NCI-H2171 treated with DMSO at 0.1 percent for 48 hours (cell line): Measurements from ENCODE around the gene PRKN.
"Not testable (repeated sequence)": the region's sequence is repeated elsewhere in the genome, so short reads cannot be mapped to it uniquely, and the experiment has no call there.

Source experiments
- DNase-seq: peaks from one replicate; lab custom pipeline; 2025; lab: John Stamatoyannopoulos, UW

Gene PRKN

DNA sequence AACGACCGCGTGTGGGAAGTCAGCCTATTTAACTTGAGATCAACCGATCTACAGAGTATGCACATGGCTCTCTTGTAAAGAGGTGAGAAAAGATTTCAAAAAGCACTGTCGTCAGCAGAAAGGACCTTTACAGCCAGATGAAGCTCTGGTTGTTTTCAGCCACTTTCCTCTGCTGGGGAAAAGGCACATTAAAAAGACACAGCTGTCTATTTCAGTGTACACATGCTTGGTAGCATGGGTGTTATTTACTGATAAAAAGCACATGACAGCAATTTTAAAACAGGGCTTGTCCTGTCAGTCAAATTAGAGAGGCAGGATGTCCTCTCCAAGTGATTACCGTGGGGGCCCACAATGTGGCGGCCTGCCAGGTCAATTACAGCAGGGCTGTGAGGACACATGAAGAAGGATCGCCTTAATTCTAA lies 188.9 kb downstream of the PRKN start:
- no peak for DNase-seq

DNA sequence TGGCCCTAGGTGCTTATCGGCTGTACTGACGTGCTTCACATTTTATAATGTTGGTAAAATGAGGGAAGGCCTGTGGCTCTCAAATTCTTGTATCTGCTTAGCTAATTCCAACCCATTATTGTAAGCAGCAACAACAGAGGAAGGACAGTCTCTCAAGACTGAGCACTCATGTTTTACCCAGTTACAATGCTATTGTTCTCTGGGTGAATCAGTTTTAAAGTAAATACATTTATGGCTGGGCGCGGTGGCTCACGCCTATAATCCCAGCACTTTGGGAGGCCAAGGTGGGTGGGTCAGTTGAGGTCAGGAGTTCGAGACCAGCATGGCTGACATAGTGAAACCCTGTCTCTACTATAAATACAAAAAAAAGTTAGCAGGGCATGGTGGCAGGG lies 194.6 kb downstream of the PRKN start:
- DNase-seq, result no peak

DNA sequence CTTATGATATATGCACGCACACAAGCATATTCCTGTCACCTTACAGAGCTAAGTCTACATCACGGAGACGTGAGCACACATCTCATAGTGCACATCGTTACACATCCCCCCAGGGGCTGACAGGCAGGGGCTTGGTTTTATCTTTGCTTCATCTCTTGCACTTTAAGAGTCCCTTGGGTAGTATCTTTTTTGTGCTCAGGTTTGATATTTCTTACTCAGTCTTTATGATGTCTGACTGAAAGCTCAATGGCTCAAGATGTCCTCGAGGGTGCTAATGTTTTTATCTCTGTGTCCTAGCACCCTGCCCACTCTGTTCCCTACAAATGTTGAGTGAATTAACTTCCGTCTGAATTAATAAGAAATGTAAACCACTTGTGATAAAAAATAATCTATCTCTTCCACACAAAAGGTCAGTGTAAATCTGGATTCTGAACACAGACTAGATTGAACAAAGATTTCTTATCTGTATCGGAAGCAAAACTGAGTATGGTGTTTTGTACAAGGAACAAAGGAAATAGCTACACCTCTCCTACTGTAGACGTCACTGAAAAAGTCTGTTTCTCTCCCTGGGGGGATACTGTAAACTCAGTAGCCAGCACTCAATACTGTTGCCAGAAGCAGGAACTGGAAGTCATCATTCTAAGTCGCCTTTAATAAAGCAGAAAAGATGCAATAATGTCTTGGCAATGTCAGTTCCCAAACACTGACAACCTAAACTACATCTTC lies 195.1 kb downstream of the PRKN start:
- DNase-seq, result no peak

DNA sequence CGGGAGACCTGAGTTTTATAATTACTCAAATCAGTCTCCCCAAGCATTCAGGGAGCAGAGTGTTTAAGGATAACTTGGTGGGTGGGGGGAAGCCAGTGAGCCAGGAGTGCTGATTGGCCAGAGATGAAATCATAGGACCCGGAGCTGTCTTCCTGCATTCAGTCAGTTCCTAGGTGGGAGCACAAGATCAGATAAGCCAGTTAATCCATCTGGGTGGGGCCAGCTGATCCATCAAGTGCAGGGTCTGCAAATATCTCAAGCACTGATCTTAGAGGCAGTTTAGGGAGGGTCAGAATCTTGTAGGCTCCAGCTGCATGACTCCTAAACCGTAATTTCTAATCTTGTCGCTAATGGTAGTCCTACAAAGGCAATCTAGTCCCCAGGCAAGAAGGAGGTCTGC lies 196.2 kb downstream of the PRKN start:
- DNase-seq, result not testable (repeated sequence)

DNA sequence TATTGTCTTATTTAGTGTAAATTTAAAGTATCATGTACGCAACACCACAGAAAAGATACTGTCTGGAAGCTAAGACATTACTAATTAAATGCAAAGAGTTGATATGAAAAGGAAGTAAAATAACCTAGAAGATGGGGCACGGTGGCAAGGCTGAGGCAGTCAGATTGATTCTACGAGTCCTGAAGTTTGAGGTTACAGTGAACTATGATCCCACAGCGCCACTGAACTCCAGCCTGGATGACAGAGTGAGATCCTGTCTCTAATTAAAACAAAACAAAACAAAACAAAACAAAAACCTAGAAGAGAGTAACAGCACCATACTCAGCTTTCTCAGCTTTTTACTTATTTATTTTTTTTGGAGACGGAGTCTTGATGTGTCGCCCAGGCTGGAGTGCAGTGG lies 199.0 kb downstream of the PRKN start:
- no peak for DNase-seq

DNA sequence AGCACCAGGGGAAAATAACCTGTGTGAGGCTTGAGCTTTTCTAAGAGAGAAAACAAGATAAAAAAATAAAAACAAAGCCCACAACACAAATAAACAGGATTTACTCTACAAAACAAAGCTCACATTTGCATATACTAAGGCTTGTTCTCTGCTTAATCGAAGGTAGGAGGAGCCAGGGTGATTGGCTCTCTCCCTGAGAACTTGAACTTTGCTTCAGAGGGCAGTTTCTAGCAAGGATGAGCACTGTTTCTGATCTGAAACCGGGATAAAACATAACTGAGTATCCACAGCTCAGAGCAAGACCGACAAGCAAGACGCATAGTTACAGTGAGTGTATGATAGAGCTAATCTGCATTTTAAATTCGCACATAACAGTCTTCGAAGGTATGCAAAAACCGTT lies 200.6 kb downstream of the PRKN start:
- DNase-seq, result no peak

DNA sequence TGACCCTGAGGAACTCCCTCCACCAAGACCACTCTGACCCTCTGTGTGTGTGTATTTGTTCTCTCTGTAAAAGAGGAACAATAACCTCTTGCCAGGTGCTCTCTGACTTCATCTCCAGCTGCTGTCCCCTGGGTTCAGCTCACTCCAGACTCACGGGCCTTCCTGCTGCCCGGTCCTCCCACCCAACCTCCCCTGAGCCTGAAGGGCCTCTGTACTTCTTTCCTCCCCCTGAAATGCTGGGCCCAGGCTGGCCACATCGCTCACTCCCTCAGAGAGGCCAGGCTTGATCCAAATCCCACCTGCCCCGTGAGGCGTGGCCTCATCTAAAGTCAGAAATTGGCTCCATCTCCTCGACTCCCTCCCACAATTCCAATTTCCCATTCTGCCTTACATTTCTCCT lies 202.4 kb downstream of the PRKN start:
- DNase-seq, result no peak

DNA sequence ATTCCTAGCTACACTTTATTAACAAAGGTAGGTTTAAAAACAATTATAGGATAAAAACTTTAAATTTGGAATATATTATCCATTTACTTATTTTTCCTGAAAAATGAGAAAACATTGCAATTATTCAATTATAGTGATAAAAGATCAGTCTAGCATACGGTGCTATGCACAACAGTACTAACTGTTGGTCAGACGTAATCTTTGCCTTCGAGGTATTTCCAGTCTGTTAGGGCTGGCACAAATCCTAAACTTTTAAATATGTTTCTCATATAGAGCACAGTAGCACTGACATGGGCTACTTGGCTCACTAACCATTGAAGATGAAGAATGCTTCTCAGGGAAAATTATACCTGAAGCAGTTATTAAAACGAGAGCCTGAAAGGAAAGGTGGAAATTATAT lies 214.8 kb downstream of the PRKN start:
- no peak for DNase-seq

DNA sequence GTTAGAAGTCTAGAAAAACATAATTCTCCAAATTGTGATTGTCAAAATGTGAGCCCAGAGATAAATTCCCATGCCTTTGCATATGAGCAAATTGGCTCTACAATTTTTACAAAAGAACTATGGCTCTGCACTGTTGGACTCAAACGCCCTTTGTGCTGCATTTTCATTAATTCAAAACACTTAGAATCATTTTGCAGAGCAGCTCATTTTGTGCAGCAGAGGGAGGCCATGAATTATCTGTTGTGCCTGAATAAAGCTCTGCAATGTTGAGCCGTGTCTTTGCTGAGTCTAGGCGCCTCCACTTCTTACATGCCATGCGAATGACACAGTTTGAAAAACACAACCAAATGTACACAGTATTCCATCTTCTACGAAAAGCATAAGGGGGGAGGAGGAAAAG lies 230.2 kb downstream of the PRKN start:
- DNase-seq, result no peak

DNA sequence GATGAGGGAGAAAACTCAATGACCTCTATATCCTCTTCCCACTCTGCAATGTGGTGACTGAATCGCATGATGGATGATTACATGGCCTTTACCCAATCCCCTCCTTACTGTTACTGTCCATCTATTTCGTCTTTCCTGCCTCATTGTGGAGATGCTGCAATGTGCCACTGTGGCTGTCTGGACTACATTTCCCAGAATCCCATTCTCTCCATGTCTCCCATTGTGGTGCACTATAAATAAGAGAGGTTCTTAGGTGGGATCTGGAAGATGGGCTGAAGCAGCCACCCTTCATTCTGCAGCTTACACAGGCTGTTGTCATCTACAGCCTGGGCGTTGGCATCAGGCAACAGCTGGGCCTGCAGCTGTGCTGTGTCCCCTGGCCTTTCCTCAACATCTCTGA lies 233.6 kb downstream of the PRKN start:
- DNase-seq, result no peak

DNA sequence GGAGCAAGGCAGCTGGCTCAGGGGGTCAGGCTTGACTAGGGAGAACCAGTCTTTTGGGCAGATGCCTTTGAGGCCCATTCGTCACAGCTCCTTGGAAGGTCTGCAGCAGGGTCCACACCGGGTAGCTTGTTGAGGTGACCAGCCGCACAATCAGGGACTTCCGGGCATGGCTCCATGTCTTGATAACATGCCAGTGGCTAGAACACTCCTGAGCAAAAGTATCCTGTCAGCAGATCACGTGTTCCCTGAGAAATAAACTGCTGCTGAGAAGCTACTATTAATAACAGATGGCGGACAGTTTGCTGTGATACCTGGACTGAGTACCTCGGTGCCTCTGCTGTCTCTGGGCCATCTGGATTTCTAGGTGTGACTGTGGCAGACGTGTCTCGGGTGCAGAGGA lies 235.9 kb downstream of the PRKN start:
- DNase-seq, result no peak

DNA sequence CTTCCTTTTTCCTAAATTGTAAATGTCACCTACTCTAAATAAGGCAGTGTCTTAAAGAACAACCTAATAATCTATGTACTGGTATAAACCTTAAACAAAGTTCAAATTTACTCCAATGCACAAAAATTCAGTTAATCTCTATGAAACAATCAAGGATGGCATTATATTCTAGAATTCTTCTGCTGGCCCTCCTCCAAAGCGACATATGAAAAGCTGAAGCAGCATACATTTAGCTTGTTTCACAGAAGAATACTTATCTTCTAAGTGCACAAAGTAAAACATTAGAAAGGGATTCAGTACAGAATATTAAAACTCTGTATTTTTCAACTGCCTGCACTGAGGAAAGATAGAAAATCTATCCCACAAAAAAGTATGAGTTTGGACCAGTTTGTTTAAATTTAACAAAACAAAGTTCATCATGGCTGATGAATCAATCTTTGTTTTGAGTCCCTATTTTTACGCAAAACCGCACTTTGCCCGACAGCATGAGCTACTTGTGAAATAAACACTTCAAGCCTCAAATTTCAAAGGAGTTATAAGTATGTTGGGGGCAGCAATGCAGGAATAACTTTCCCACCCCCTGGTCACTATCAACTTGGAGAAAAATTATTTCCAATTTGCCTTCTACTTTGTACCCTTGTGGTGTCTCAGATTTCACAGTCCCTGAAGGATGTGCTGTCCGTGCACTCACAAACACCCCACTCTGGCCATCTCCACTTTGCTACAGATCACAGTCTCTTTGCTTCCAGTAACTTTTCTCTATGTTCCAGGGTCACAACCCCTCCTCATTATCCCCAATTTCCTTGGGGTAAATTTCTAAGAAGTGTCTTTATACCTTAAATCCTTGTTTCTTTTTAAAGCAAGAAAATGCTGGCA lies 238.2 kb downstream of the PRKN start:
- no peak for DNase-seq

DNA sequence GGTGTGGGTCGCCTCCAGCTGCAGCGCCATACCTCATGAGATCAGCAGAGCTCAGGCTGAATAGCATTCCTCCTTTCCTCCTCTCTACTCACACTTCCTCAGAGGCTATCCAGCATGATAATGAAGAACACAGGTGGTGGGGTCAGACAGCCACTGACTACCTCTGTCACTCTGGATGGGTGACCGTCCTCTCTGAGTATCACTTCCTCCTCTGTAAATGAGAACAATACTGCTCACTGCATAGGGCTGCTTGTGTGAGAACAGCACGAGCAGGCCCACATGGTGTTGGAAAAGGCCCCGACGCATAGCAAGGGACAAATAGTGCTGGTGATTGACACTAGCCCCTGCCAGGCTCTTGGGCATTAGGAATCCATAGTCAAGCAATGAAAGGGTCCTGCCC lies 239.1 kb downstream of the PRKN start:
- DNase-seq, result no peak

DNA sequence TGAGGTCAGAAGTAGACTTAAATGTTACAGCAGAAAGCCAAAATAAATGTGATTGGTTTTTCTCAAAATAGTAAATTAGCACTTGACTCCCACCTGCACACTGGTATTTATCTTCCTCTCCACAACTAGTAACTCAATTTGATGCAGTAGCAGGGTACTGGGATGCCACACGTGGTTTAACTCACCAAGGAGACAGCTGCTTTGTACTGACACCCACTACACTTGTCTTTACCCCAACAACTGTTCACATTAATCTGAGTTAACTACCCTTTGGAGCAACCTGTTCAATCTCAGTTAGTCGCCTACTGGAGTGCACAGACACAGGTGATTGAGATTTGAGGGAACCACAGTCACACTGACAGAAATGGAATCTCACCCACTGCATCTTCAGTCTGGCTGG lies 242.1 kb downstream of the PRKN start:
- DNase-seq, result no peak

DNA sequence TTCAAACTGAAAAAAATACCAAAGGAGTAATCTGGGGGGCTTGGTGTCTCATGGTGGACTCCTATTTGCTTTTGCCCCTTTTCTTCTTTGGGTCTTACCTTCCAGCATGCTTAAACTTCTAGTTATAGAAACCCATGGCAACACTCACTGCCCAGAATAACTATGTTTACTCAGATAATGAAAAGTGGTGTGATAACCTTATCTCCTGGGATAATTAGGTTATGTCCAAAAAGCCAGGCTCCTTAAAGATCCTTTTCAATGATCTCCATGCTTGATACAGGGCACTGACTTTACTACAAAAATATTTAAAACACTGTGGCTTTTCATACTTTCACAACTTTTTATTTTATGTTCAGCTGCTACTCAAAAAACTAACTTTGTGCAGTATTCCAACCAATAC lies 245.6 kb downstream of the PRKN start:
- DNase-seq, result no peak

DNA sequence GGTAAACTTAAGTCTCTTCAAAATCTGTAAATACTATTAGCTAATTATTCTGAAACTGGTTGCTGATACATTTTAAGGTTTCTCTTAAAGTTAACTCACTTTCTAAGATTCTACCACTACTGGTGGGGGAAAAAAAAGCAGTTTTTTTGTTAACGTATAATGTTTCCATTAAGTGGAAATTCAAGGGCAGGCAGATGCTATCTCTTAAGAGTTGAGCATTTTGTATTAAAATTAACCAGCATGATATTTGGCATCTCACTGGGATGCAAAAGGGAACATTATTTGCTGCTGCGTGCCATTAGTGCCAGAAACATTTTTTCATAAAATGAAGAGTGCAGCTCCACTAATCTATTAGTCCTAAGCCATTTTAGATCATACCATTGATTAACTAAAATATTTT lies 246.2 kb downstream of the PRKN start:
- no peak for DNase-seq

DNA sequence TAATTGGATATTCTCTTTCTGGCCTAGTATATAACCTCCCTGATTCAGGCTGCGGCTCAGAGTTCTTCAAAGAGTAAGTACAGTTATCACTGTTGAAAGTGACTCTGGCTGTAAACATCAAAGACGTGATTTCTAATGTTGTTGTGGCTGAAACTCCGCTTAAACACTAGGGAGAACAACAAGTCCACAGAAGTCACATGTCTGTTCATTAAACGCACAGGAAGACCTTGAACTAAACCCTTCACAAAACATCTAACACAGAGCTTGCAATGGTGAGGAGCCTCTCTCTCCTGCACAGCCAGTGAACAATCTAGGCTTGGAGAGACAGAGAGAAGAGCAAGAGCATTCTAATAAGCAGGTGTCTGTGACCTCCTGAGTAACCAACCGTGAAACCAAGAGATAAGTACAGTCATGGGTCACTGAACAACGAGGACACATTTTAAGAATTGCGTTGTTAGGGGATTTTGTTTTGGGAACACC lies 249.3 kb downstream of the PRKN start:
- no peak for DNase-seq

DNA sequence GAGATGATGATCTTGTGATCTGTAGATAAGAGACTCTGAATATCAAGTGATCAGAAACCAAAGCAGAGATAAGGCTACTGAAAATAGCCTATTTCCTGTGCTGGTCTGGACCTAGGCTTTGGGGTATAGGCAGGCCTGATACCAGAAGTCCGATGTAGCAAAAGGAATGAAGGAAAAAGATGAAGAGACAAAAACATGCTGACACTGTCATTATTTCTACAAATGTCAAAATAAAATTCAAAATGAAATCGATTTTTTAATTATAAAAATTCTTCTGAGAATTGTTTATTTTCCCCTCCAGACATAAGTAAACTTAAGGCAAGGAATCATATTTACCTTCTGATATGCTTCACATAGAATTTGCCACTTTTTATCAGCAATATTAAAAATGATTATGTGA lies 252.8 kb downstream of the PRKN start:
- DNase-seq, result no peak

DNA sequence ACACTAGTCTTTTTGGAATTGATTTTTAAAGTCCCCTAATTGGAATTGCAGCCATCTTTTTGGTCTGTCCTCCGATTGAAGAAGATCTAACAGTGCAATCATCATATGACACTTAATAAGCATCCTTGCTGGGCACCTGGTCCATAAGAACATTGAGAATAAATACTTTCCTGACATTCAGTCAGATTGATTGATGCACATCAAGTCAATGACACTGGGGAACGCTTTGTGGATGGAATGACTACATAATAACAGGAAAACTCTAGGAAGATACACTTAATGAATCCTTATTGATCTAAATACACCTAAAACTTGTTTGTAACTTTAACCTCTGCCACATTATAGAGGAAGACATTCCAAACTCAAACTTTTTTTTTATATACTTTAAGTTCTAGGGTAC lies 255.7 kb downstream of the PRKN start:
- no peak for DNase-seq

DNA sequence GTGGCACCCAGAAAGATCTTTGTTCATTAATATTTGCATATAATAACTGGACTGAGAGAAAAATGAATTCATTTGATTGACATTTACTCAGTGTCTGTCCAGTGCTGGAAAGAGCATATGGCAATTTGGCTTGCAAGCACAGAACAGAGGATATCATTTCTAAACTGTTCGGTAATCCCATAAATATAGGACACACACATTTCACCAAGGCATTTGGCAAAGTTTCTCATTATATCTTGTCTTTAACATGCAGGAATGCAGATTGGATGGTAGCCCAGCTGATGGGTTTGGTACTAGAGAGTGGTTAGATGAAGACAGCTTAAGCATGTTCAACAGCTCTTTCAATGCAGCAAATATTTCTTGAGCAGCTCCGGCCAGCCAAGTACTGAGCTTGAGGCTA lies 259.2 kb downstream of the PRKN start:
- no peak for DNase-seq

DNA sequence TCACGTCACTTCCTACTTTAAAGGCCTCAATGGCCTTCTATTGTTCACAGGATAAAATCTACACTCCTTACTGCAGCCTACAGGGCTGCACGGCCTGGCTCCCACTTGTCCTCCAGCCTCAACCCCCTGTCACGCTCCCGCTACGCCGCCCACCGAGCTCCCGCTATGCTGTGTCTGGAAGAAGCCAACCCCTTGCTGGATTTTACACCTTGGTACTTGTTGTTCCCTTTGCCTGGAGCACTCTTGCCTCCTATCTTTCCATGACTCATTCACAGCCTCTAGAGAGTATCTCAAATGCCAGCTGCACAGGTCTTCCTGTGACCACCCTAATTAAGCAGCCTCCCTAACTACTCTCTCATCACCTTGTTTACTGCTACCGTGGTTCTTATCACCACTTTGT lies 259.9 kb downstream of the PRKN start:
- DNase-seq, result no peak

DNA sequence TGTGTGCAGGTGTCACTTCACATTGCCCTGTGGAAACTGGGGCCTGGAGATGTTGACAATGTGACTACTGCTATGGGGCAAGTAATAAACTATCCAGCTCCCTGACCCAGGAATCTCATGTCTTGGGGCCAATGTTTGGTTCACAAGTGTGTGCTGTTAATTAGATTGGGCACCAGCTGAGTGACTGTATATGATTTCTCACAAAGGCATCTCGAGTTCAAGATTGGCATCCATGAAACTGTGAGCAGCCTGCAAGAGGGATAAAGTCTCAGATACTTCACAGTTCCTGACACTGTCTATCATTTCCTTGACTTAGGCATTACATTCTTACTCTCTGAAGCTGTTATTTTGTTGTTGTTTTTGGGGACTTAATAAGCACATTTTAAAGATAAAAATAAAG lies 264.0 kb downstream of the PRKN start:
- no peak for DNase-seq

DNA sequence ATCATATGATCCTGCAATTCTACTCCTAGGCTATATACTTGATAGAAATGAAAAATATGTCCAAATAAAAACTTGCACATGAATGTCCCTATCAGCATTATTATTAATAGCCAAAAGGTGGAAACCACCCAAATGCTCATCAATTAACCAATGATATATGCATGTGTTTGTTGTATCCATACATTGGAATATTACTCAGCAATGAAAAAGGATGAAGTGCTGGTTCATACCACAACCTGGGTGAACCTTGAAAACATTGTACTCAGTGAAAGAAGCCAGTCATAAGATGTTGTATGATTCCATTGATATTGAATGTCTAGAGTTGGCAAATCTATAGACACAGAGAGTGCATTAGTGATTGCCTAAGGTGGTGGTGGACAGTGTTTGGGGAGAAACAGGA lies 267.6 kb downstream of the PRKN start:
- DNase-seq, result no peak

DNA sequence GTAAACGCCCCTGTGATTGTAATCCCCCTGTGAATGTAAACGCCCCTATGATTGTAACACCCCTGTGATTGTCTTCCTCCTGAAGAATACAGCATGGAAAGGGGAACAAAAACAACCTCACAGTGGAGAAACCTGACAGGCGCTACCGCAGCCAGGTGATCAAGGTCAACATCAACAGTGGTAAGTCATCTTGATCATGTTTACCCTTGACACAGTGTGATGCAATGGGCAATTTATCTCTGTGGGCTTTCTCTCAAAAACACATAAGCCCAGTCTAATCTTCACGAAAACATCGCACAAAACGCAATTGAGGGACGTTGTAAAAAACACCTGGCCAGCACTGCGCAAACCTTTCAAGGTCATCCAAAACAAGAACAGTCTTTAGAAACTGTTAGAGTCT lies 277.2 kb downstream of the PRKN start:
- DNase-seq, result no peak
